ENCODE measurements around the gene NCS1.
"Not testable (repeated sequence)": the region's sequence is repeated elsewhere in the genome, so short reads cannot be mapped to it uniquely, and the experiment has no call there.

NCS1 gene

GRCh38 chr9:130240410-130241197 lies 68.4 kb downstream of the NCS1 start:
- no peak for DNase-seq

GRCh38 chr9:130241198-130241535 lies 69.0 kb downstream of the NCS1 start:
- no peak for DNase-seq

DNA sequence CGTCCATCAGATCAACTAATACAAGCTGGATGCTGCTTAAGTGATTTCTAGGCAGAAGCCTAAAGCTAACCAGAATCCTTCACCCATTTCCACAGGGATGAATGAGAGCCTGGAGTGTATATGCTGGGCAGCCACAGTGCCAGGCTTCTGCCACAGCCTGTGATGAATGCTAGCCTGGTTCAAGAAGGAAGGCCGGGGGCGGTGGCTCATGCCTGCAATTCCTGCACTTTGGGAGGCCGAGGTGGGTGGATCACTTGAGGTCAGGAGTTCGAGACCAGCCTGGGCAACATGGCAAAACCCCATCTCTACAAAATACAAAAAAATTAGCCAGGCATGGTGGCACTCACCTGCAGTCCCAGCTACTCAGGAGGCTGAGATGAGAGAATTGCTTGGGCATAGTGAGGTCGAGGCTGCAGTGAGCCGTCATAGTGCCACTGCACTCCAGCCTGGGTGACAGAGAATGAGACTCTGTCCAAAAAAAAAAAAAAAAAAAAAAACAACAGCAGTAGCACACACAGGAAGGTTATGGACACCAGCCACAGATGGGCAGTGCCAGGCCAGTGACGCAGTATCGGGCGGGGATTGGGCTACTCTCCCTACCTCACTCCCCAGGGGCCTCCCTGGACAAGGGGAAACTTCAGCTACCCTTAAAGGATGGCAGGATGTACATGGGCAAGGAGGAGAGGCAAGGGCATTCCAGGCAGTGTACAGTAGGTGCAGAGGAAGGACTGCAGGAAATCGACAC lies 70.2 kb downstream of the NCS1 start:
- DNase-seq = no peak

DNA sequence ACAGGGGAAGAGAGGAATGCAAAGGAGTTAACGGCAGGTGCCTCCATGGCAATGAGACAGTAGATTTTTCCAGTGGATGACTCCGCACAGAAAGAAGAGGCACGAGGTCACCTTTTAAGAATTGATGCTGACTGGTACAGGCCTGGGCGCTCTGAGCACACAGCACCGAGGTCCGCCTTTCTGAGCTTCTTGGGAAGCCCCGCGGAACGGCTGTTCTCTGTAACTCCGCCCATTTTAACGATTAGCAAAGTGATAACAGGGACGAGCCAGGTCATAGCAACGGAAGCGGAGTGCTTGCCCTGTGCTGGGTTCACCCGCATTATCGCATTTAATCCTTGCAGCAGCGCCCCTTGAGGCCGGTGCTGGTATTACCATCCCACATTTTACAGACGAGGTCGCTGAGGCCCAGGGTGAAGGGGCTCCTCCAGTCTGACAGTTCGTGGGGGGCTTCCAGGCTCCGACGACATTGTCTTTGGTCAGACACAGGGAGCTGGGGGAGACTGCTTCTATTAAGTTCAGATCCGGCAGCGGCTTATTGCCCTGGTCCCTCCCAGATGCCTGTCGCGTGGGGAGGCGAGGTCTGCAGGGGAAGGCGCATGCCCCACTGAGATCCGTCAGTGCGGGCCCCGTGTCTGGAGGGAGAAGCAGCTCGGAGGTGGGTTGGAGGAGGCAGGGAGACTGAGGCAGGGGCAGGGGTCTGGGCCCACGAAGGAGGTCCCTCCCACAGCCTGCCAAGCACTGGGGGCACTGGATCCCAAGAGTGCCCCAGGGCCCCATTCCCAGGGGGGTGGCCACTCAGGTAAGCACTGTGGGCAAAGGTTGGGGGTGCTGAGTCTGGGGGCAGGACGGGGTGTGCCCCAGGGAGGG lies 71.0 kb downstream of the NCS1 start:
- DNase-seq = peak; percentile 48

DNA sequence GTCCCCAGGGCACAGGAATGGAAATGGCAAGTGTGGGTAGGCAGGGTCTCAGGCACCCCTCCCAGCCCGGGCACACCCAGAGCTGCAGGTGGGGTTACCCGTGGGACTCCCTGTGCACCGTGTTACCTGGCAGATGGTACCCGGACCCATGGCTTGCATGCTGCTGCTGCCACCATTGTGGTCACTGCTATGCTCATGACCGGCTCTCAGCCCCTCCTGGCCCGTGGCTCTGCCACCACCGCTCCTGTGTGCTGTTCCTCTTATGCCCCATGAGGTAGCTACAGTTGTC lies 71.6 kb downstream of the NCS1 start:
- no peak for DNase-seq

DNA sequence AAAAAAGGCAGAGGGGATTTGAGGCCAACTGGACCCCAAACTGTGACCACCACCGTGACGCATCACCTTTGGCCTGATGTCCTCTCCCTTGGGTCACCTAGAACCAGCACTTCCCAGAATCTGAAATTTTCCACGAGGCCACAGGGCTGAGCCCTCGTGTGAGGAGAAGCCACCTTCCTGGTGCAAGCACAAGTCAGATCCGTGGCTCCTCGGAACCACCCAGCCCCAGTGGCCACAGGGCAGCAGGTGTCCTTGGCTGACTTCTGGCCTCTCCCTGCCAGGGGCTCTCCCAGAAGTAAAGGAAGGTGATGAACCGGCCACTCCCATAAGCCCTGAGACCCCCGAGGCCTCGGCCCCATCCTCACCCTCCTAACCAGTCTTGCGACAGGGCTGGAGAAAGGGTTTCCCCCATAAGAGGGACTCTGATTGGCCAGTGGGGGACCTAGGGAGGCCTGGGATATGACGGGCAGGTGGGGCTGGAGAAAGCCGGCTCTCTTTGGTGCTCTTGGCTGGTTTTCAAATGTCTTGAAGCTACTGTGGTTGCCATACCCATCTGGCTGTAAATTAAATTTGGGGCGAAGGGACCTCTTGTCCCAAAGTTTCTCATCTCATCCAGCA lies 72.5 kb downstream of the NCS1 start:
- DNase-seq = no peak

GRCh38 chr9:130245474-130245873 lies 73.3 kb downstream of the NCS1 start:
- no peak for DNase-seq

DNA sequence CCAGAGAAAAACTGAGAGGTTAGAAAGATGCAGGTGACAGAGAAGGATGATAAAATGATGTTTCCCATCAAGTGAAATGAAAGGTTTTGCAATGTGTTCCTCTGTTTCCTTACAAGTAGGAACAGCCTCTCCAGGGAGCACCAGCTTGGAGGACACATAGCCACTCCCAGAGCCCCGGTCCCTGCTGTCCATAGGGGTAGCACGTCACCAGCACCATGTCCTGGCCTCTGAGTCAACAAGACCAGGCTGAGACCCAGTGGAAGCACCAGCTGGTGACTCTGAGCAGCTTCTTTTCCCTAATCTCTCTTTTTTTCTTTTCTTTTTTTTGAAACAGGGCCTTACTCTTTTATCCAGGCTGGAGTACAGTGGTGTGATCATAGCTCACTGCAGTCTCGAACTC lies 73.9 kb downstream of the NCS1 start:
- DNase-seq = no peak

DNA sequence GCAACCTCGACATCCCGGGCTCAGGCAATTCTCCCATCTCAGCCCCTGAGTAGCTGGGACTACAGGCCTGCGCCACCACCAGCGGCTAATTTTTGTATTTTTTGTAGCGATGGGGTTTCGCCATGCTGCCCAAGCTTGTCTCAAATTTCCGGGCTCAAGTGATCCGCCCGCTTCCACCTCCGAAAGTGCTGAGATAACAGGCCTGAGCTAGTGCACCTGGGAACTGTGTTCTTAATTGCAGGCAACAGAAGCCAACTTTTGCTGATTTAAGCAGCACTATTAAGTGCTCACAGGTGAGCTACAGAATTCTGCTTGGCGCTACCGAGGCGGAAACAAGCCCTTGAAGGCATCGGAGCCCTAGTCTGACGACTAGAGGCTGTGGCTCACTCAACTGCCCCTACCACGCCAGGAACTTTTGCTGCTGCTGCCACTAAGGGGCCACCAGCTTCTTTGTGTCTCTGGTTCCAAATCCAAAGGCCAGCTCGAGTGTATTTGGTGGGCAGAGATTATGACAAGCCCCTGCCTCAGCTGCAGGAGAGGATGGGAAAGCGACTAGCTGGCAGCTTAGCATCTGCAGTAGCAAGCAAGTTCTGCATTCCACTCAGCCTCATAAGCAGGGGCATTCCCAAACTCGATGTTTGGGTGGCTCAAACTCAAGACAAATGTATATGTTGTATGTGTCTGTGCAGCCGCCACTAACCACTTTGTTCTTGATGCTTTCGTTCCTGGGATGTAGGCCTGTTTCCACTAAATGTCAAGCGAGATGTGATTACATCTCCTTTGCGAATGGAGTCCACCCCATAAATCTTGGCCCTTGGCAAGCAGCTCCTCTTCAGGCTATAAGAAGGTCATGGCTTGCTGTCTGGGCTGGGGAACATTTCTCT lies 82.8 kb downstream of the NCS1 start:
- DNase-seq = peak; percentile 49

DNA sequence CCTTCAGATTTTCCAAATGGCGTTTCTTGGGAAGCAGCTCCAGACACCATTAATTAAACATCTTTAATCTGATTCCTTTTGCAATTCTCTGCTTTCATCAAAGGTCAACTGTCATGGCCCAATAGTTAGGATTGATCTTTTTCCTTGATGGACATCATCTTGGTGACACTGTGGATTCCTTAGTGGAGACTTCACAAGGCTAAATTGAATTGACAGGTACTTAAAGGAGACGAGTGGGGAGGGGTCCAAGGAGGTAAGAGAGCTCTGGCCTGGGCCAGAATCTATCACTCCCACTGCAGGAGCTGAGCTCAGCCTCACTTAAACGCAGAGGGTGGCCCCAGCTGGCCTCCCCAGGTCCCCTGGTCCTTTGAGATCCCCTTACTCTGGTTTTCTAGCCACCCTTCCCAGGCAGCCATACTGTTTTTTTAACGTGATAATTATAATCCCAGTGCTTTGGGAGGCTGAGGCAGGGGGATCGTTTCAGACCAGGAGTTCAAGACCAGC lies 83.5 kb downstream of the NCS1 start:
- DNase-seq = no peak

DNA sequence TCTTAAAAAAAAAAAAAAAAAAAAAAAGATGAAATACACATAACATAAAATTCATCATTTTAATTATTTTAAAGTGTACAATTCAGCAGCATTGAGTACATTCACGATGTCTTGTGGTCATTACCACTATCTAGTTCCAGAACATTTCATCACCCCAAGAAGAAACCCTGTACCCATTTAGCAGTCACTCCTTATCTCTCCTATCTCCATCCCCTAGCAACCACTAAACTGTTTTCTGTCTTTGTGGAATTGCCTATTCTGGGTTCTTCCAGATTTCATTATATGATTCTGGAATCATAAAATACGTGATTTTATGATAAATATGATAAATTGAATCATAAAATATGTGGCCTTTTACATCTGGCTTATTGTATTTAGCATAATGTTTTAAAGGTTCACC lies 84.4 kb downstream of the NCS1 start:
- no peak for DNase-seq

- not testable (repeated sequence) for DNase-seq
Observed at GRCh38 chr9:130258137-130258536, 85.9 kb downstream of the NCS1 start.

GRCh38 chr9:130259044-130259443 lies 86.8 kb downstream of the NCS1 start:
- no peak for DNase-seq

DNA sequence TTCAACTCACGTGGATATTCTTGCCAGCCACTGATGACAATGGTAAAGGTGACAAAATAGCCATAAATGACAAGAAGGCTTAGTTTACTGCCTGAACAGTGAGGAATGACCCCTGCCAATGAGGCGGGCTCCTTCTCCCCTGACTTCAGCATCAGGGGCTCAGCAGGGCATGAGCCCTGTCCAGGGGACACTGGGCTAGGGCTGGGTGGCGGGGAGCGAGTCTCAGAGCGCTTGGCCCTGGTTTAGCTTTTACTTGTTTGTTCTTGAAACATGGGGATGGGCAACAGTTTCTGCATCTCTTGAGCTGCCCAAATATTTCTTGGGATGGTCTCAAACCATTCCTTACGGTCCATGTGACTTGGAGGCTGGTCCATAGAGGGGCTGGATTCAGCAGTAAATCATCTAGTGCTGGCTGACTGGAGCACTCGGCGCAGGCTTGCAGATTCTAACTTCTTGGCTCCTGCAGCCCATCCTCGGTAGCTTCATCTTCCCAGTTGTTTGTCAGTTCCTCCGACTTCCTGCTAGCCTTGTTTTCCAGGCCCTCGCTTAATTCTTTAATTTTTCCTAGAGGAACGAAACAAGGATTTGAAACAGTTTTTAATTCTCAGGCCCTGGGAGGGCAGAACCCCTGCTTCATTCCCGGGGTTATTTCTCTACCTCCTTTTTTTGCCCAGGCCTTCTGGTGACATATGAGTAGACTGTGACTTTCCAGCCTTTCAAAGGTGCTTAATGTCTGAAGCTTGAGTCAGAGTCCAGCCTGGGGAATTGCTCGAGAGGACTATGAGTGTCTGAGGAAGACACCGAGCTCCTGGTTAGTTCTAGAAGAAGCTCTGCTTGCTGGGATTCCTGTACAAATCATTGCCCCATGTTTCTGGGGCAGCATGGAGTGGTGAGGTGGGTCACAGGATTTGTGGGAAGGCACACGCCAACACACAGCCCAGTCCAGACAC lies 88.9 kb downstream of the NCS1 start:
- DNase-seq = no peak

GRCh38 chr9:130262061-130262745 lies 90.0 kb downstream of the NCS1 start:
- no peak for DNase-seq

DNA sequence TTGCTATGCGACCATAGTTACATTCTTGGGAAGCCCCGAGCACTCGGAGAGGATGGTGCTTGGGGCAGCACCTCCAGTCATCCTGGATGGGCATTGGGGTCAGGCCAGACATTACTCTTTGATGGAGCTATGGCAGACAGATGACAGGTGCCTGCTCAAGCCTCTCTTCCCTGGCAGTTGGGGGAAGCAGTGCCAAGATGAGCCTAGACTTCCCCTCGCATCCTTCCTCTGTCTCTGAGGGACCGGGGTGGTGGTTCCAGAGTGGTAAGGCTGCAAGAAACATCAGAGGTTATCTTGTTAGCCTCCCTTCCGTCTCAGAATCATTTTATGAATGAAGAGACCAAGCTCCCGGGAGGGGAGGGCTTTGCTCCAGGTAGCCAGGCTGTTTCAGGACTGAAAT lies 90.6 kb downstream of the NCS1 start:
- DNase-seq = no peak

GRCh38 chr9:130263601-130264413 lies 91.6 kb downstream of the NCS1 start:
- DNase-seq = no peak

DNA sequence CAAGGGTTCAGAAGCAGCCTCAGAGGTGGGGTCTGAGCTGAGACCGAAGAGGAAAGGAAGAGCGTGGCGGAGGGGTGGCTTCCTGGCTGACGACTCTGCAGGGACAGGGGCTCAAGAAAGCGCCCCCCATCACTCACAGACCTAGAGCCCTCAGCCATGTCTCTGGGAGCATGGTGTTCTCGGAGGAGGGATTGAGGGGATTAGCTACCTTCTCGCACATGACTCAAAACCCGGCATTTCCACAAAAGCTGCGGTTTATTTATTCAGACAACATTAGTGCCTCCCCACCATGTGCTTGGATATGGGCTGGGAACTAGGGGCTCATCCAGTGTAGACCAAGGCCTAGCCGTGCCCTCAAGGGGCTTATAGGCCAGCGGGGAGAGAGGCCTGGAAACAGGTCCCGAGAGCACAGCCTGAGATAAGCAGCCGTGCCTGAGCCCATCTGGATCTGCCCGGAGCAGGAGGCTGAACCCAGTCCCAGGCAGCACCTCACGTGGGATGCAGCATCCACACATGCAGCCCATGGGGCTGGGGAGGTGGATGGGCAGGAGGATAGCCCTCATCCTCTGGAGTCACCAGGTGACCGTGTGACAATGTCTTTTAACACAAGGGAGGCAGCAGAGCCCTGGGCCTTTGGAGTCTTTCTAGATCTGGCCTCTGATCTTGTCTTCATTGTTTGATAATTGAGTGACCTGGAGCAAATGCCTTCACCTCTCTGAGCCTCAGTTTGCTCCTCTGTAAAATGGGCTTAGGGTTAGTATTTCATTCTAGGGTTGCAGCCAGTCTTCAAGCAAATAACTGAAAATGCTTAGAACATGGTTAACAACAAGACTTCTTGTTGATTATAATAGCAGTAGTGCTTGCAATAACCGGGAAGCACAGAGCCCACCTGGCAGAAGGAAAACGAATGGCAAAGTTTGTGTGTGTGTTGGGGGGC lies 92.5 kb downstream of the NCS1 start:
- no peak for DNase-seq
